Measurements from ENCODE around the gene ZNF598. TPM values are rescaled to one million over a fixed set of nuclear protein-coding genes. Genes with fewer than 3 reads are reported as not detected.

ZNF598 gene
- total RNA-seq, 1 experiment from 2014 or later = 70.9 TPM

- H3K27ac Mint-ChIP-seq = no peak overlapping the region
- WGBS (ENCODE audit: extremely low coverage, insufficient read length, low lambda C conversion rate) = no CpG with 5 or more reads among the region's 17 CpGs
- TF ChIP-seq CTCF (conservative IDR thresholded peaks at IDR 0.05) = no peak
These were observed 44.3 kb upstream of the ZNF598 start for GRCh38 chr16:2053897-2054296.

More at GRCh38 chr16:2053897-2054296, 44.3 kb upstream of the ZNF598 start:
- H3K4me1 ChIP-seq (ENCODE audit: insufficient read depth, low read length) = no peaks in the 10 kb centered on the region
- no peak overlapping the region for H3K4ac ChIP-seq (ENCODE audit: low read depth, low read length)
- no peak overlapping the region for H4K91ac ChIP-seq (ENCODE audit: insufficient read length, low read depth, low read length)
- peaks cover 6 to 42% (median 40%) of the 10 kb centered on the region in 3 experiments; a peak in 6 of 7 replicates for H3K36me3 Mint-ChIP-seq (ENCODE audit: insufficient read depth in 1 of 3, low read depth in 3 of 3)
- H3K27me3 ChIP-seq (ENCODE audit: insufficient read depth, low read length) = no peaks in the 10 kb centered on the region
- H2AK5ac ChIP-seq (ENCODE audit: insufficient read length, low read length) = no peak overlapping the region
- no peak overlapping the region for H2BK120ac ChIP-seq (ENCODE audit: low read depth, low read length, poor library complexity, severe bottlenecking)
- H4K5ac ChIP-seq (ENCODE audit: insufficient read length, low read depth, low read length) = no peak overlapping the region
- no peak overlapping the region for H3K23ac ChIP-seq (ENCODE audit: insufficient read length, low read depth, low read length)
- no peaks in the 10 kb centered on the region; a peak in 1 of 4 replicates for H3K4me1 Mint-ChIP-seq
- no peak overlapping the region for H2BK15ac ChIP-seq (ENCODE audit: low read depth, low read length)
- H2BK20ac ChIP-seq (ENCODE audit: low read depth, low read length, poor library complexity, severe bottlenecking) = no peak overlapping the region
- no peak for DNase-seq
- no peak overlapping the region for H3K56ac ChIP-seq (ENCODE audit: insufficient read length, low read depth, low read length)
- no peak overlapping the region for H3K27ac ChIP-seq (ENCODE audit: insufficient read length, low read depth, low read length)
- H3K18ac ChIP-seq (ENCODE audit: insufficient read length, low read depth, low read length) = no peak overlapping the region
- no peaks in the 10 kb centered on the region for H3K9me3 ChIP-seq (ENCODE audit: control insufficient read depth, low read depth, low read length)
- H3K9ac ChIP-seq (ENCODE audit: extremely low read depth, insufficient read length, low read length) = no peak overlapping the region
- H3K4me3 Mint-ChIP-seq = no peak overlapping the region
- no peaks in the 10 kb centered on the region for H3K9me3 Mint-ChIP-seq
- H3K79me1 ChIP-seq (ENCODE audit: insufficient read depth, low read depth, low read length, poor library complexity, severe bottlenecking) = no peaks in the 10 kb centered on the region
- H2BK5ac ChIP-seq (ENCODE audit: insufficient read length, low read length) = no peak overlapping the region
- no peak overlapping the region for H2AFZ ChIP-seq (ENCODE audit: low read length)
- no peak overlapping the region for H3K4me2 ChIP-seq (ENCODE audit: insufficient read depth, insufficient read length, low read length)
- H3K27me3 Mint-ChIP-seq (ENCODE audit: low read depth) = no peaks in the 10 kb centered on the region
- no peak overlapping the region for H3T11ph ChIP-seq (ENCODE audit: low read length)
- peaks cover 2% of the 10 kb centered on the region for H4K20me1 ChIP-seq (ENCODE audit: control insufficient read depth, insufficient read depth, insufficient read length)
- no peak overlapping the region for H3K14ac ChIP-seq (ENCODE audit: insufficient read depth, low read length)
- no peaks in the 10 kb centered on the region for H3K23me2 ChIP-seq (ENCODE audit: insufficient read length, low read depth, low read length, poor library complexity, severe bottlenecking)
- H3K79me2 ChIP-seq (ENCODE audit: insufficient read depth, low read length) = no peaks in the 10 kb centered on the region
- H2BK12ac ChIP-seq (ENCODE audit: insufficient read length, low read depth, low read length) = no peak overlapping the region
- H4K8ac ChIP-seq (replicated peaks; ENCODE audit: insufficient read length, low read depth, low read length) = no peak overlapping the region
